GM10266 (cell line): ENCODE data around the gene CAMK2G.
A peak's percentile ranks its signal among the peaks of the same experiment; 100 is the strongest.

Experiments
- DNase-seq: peaks from one replicate; pipeline ENCODE4 v3.0.0; 2012; ENCODE audit errors: extremely low spot score
- CTCF ChIP-seq: IDR thresholded peaks from 2 replicates; pipeline ENCODE4 v1.5.1; 2012; ENCODE audit warnings: mild to moderate bottlenecking, low read depth; ENCODE audit not compliant: control insufficient read depth, insufficient read depth; ENCODE audit errors: missing control alignments

CAMK2G gene

GRCh38 chr10:73771722-73772280 lies 102.6 kb downstream of the CAMK2G start:
- peak; percentile 88 for DNase-seq
- TF ChIP-seq CTCF, result no peak

GRCh38 chr10:73769396-73769795 lies 105.0 kb downstream of the CAMK2G start:
- TF ChIP-seq CTCF, result no peak
- DNase-seq, result no peak

- DNase-seq, result no peak
- peak; percentile 44 for TF ChIP-seq CTCF
These were observed 105.5 kb downstream of the CAMK2G start for GRCh38 chr10:73768881-73769280.

GRCh38 chr10:73765066-73765465 lies 109.3 kb downstream of the CAMK2G start:
- TF ChIP-seq CTCF, result no peak
- no peak for DNase-seq

- no peak for DNase-seq
- TF ChIP-seq CTCF, result no peak
These were observed 111.0 kb downstream of the CAMK2G start for GRCh38 chr10:73763343-73763742.

GRCh38 chr10:73762915-73763314 lies 111.4 kb downstream of the CAMK2G start:
- no peak for DNase-seq
- TF ChIP-seq CTCF, result no peak
